ENCODE data around the gene IZUMO1.
A peak's percentile ranks its signal among the peaks of the same experiment; 100 is the strongest.

Gene IZUMO1

GRCh38 chr19:48757089-48757675, 10.5 kb upstream of the IZUMO1 start:
- DNase-seq, result no peak

- no peak for DNase-seq
These were observed 10.0 kb upstream of the IZUMO1 start for GRCh38 chr19:48756686-48757085.

- no peak for DNase-seq
These were observed 9.5 kb upstream of the IZUMO1 start for GRCh38 chr19:48756212-48756611.

GRCh38 chr19:48755787-48756186, 9.1 kb upstream of the IZUMO1 start:
- no peak for DNase-seq

- no peak for DNase-seq
These were observed 8.5 kb upstream of the IZUMO1 start, which contains the start of gene FGF21 for GRCh38 chr19:48755084-48755641. TSS of gene FGF21 (plus strand) at chr19:48755524. CDS start at chr19:48756237, 713 bp downstream.

- DNase-seq, result peak; percentile 46
These were observed 6.0 kb upstream of the IZUMO1 start, which contains the start of gene FUT1 for GRCh38 chr19:48752496-48753365. TSS of gene FUT1 (minus strand) at chr19:48752641. CDS start at chr19:48751281, 1,360 bp downstream.

GRCh38 chr19:48751845-48752495, 5.3 kb upstream of the IZUMO1 start:
- no peak for DNase-seq

- DNase-seq, result no peak
These were observed 4.2 kb upstream of the IZUMO1 start for GRCh38 chr19:48750771-48751504.

GRCh38 chr19:48750351-48750750, 3.6 kb upstream of the IZUMO1 start:
- no peak for DNase-seq

GRCh38 chr19:48749571-48750198, 3.0 kb upstream of the IZUMO1 start:
- no peak for DNase-seq

- DNase-seq, result no peak
These were observed 599 bp downstream of the IZUMO1 start for GRCh38 chr19:48746110-48746509.

- DNase-seq, result peak; percentile 71
These were observed 1.3 kb downstream of the IZUMO1 start for GRCh38 chr19:48745208-48745995.

- no peak for DNase-seq
These were observed 4.6 kb downstream of the IZUMO1 start for GRCh38 chr19:48742096-48742495.

- no peak for DNase-seq
These were observed 5.3 kb downstream of the IZUMO1 start for GRCh38 chr19:48741129-48741999.

- no peak for DNase-seq
These were observed 6.3 kb downstream of the IZUMO1 start, which contains the start of gene RASIP1 for GRCh38 chr19:48740164-48740972. TSS of gene RASIP1 (minus strand) at chr19:48740610. CDS start at chr19:48740282, 328 bp downstream.

GRCh38 chr19:48739404-48740163, 7.1 kb downstream of the IZUMO1 start:
- DNase-seq, result no peak

GRCh38 chr19:48738557-48739403, 7.9 kb downstream of the IZUMO1 start:
- peak; percentile 76 for DNase-seq
